ENCODE data around the gene ETV1. TPM values are rescaled to one million over a fixed set of nuclear protein-coding genes. Genes with fewer than 3 reads are reported as not detected.

ETV1 gene
- total RNA-seq, 1 experiment from 2014 or later = 68.5 TPM

- H3K4me3 Mint-ChIP-seq = no peak overlapping the region
- H3K79me2 ChIP-seq (ENCODE audit: insufficient read depth, low read length) = no peaks in the 10 kb centered on the region
- H3K23ac ChIP-seq (ENCODE audit: insufficient read length, low read depth, low read length) = no peak overlapping the region
Observed at GRCh38 chr7:13901577-13901976, 87.9 kb downstream of the ETV1 start.

More at GRCh38 chr7:13901577-13901976, 87.9 kb downstream of the ETV1 start:
- H3K14ac ChIP-seq (ENCODE audit: insufficient read depth, low read length) = no peak overlapping the region
- H3K56ac ChIP-seq (ENCODE audit: insufficient read length, low read depth, low read length) = no peak overlapping the region
- WGBS (ENCODE audit: extremely low coverage, insufficient read length, low lambda C conversion rate) = no CpG with 5 or more reads among the region's 3 CpGs
- H3K4ac ChIP-seq (ENCODE audit: low read depth, low read length) = no peak overlapping the region
- no peak overlapping the region for H2BK12ac ChIP-seq (ENCODE audit: insufficient read length, low read depth, low read length)
- H4K8ac ChIP-seq (replicated peaks; ENCODE audit: insufficient read length, low read depth, low read length) = no peak overlapping the region
- H2BK20ac ChIP-seq (ENCODE audit: low read depth, low read length, poor library complexity, severe bottlenecking) = no peak overlapping the region
- TF ChIP-seq CTCF (conservative IDR thresholded peaks at IDR 0.05) = no peak
- peak overlapping the region in 1 of 3 experiments; percentile 61; a peak in 1 of 7 replicates for H3K27ac Mint-ChIP-seq
- no peaks in the 10 kb centered on the region for H3K9me3 ChIP-seq (ENCODE audit: control insufficient read depth, low read depth, low read length)
- H3K23me2 ChIP-seq (ENCODE audit: insufficient read length, low read depth, low read length, poor library complexity, severe bottlenecking) = no peaks in the 10 kb centered on the region
- peaks cover 33 to 48% (median 34%) of the 10 kb centered on the region in 3 experiments for H3K36me3 Mint-ChIP-seq (ENCODE audit: insufficient read depth in 1 of 3, low read depth in 3 of 3)
- no peaks in the 10 kb centered on the region for H3K79me1 ChIP-seq (ENCODE audit: insufficient read depth, low read depth, low read length, poor library complexity, severe bottlenecking)
- H4K5ac ChIP-seq (ENCODE audit: insufficient read length, low read depth, low read length) = no peak overlapping the region
- no peaks in the 10 kb centered on the region for H3K27me3 ChIP-seq (ENCODE audit: insufficient read depth, low read length)
- H4K91ac ChIP-seq (ENCODE audit: insufficient read length, low read depth, low read length) = no peak overlapping the region
- no peak overlapping the region for H2AK5ac ChIP-seq (ENCODE audit: insufficient read length, low read length)
- H3K27me3 Mint-ChIP-seq (ENCODE audit: low read depth) = no peaks in the 10 kb centered on the region
- H3K4me1 Mint-ChIP-seq = peaks cover 3 to 8% of the 10 kb centered on the region in 2 experiments
- H2BK5ac ChIP-seq (ENCODE audit: insufficient read length, low read length) = no peak overlapping the region
- H3K4me2 ChIP-seq (ENCODE audit: insufficient read depth, insufficient read length, low read length) = no peak overlapping the region
- DNase-seq = no peak
- H3K9ac ChIP-seq (ENCODE audit: extremely low read depth, insufficient read length, low read length) = no peak overlapping the region
- H2AFZ ChIP-seq (ENCODE audit: low read length) = no peak overlapping the region
- no peaks in the 10 kb centered on the region for H3K4me1 ChIP-seq (ENCODE audit: insufficient read depth, low read length)
- no peak overlapping the region for H3K27ac ChIP-seq (ENCODE audit: insufficient read length, low read depth, low read length)
- no peak overlapping the region for H2BK120ac ChIP-seq (ENCODE audit: low read depth, low read length, poor library complexity, severe bottlenecking)
- no peaks in the 10 kb centered on the region for H4K20me1 ChIP-seq (ENCODE audit: control insufficient read depth, insufficient read depth, insufficient read length)
- H3K18ac ChIP-seq (ENCODE audit: insufficient read length, low read depth, low read length) = no peak overlapping the region
- H3T11ph ChIP-seq (ENCODE audit: low read length) = no peak overlapping the region
- no peaks in the 10 kb centered on the region for H3K9me3 Mint-ChIP-seq
- no peak overlapping the region for H2BK15ac ChIP-seq (ENCODE audit: low read depth, low read length)
